GM21717 (cell line): ENCODE results near the gene TPO.
"Not testable (repeated sequence)": the region's sequence is repeated elsewhere in the genome, so short reads cannot be mapped to it uniquely, and the experiment has no call there.

Experiments
- ATAC-seq: cut with Tn5 transposase; IDR thresholded peaks from one replicate; pipeline ENCODE4 v1.9.1; 2021; ENCODE audit warnings: mild to moderate bottlenecking, moderate library complexity; ENCODE audit not compliant: unreplicated experiment

The TPO gene

GRCh38 chr2:1481406-1482252, 68.4 kb downstream of the TPO start:
- no peak for ATAC-seq

GRCh38 chr2:1482253-1482675, 69.0 kb downstream of the TPO start:
- ATAC-seq, result no peak

- ATAC-seq, result no peak
Measured at GRCh38 chr2:1482981-1483380, 69.7 kb downstream of the TPO start.

GRCh38 chr2:1483551-1483950, 70.3 kb downstream of the TPO start:
- ATAC-seq, result no peak

- no peak for ATAC-seq
Measured at GRCh38 chr2:1484131-1484884, 71.0 kb downstream of the TPO start.

GRCh38 chr2:1486670-1487069, 73.4 kb downstream of the TPO start:
- no peak for ATAC-seq

GRCh38 chr2:1487758-1488157, 74.5 kb downstream of the TPO start:
- ATAC-seq, result no peak

GRCh38 chr2:1488181-1488671, 75.0 kb downstream of the TPO start:
- ATAC-seq, result no peak

GRCh38 chr2:1488851-1489250, 75.6 kb downstream of the TPO start:
- no peak for ATAC-seq

- no peak for ATAC-seq
Measured at GRCh38 chr2:1489486-1489885, 76.2 kb downstream of the TPO start.

GRCh38 chr2:1490381-1490780, 77.1 kb downstream of the TPO start:
- not testable (repeated sequence) for ATAC-seq

GRCh38 chr2:1491751-1492150, 78.5 kb downstream of the TPO start:
- ATAC-seq, result no peak

- not testable (repeated sequence) for ATAC-seq
Measured at GRCh38 chr2:1492231-1492630, 79.0 kb downstream of the TPO start.

- ATAC-seq, result no peak
Measured at GRCh38 chr2:1492711-1493430, 79.6 kb downstream of the TPO start.

- no peak for ATAC-seq
Measured at GRCh38 chr2:1493431-1494126, 80.3 kb downstream of the TPO start.

GRCh38 chr2:1494257-1494656, 81.0 kb downstream of the TPO start:
- no peak for ATAC-seq

GRCh38 chr2:1494906-1495305, 81.6 kb downstream of the TPO start:
- no peak for ATAC-seq

- no peak for ATAC-seq
Measured at GRCh38 chr2:1495676-1496358, 82.6 kb downstream of the TPO start.

- no peak for ATAC-seq
Measured at GRCh38 chr2:1496359-1496821, 83.1 kb downstream of the TPO start.

- ATAC-seq, result no peak
Measured at GRCh38 chr2:1497122-1497611, 83.9 kb downstream of the TPO start.
